Measurements from ENCODE around the gene SYNPR. TPM values are rescaled to one million over a fixed set of nuclear protein-coding genes. Genes with fewer than 3 reads are reported as not detected.

The SYNPR gene
- total RNA-seq, 1 experiment from 2014 or later: not detected

- Mint-ChIP-seq H3K27ac (ENCODE audit: unreplicated experiment) (no peak overlapping the region), H3K36me3 (ENCODE audit: insufficient read depth, unreplicated experiment) (no peaks in the 10 kb centered on the region), H3K9me3 (ENCODE audit: unreplicated experiment) (no peaks in the 10 kb centered on the region), H3K27me3 (ENCODE audit: insufficient read depth, unreplicated experiment) (no peaks in the 10 kb centered on the region), H3K4me1 (ENCODE audit: low read depth, unreplicated experiment) (no peaks in the 10 kb centered on the region), H3K4me3 (ENCODE audit: unreplicated experiment) (no peak overlapping the region)
- Histone ChIP-seq H3K27me3 (replicated peaks; ENCODE audit: control insufficient read depth, insufficient read depth, low read length) (no peaks in the 10 kb centered on the region), H3K9me3 (no peaks in the 10 kb centered on the region), H3K4me3 (ENCODE audit: low read depth, low read length) (no peak overlapping the region), H3K36me3 (ENCODE audit: control insufficient read depth, insufficient read depth, low read length) (no peaks in the 10 kb centered on the region), H3K4me1 (peaks cover 16% of the 10 kb centered on the region)
- intact Hi-C loops (cut with micrococcal nuclease; ENCODE audit: unreplicated experiment): no loop called here
- BruUV-seq (replicated peaks): no TSS peak
- no peak for DNase-seq
- TF ChIP-seq, protein P1, sequence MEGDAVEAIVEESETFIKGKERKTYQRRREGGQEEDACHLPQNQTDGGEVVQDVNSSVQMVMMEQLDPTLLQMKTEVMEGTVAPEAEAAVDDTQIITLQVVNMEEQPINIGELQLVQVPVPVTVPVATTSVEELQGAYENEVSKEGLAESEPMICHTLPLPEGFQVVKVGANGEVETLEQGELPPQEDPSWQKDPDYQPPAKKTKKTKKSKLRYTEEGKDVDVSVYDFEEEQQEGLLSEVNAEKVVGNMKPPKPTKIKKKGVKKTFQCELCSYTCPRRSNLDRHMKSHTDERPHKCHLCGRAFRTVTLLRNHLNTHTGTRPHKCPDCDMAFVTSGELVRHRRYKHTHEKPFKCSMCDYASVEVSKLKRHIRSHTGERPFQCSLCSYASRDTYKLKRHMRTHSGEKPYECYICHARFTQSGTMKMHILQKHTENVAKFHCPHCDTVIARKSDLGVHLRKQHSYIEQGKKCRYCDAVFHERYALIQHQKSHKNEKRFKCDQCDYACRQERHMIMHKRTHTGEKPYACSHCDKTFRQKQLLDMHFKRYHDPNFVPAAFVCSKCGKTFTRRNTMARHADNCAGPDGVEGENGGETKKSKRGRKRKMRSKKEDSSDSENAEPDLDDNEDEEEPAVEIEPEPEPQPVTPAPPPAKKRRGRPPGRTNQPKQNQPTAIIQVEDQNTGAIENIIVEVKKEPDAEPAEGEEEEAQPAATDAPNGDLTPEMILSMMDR (IDR thresholded peaks at IDR 0.05; ENCODE audit: insufficient read depth in 1 of 2, low read depth in 1 of 2, low read length in 1 of 2, severe bottlenecking in 1 of 2, unreplicated experiment in 1 of 2): no peak
- ChIA-PET POLR2A (no interaction called here), CTCF (no interaction called here)
These were observed 293.6 kb downstream of the SYNPR start for GRCh38 chr3:63571682-63572081.

GRCh38 chr3:63576846-63577245, 298.7 kb downstream of the SYNPR start:
- Histone ChIP-seq H3K9me3 (no peaks in the 10 kb centered on the region), H3K4me3 (ENCODE audit: low read depth, low read length) (no peak overlapping the region), H3K27me3 (replicated peaks; ENCODE audit: control insufficient read depth, insufficient read depth, low read length) (no peaks in the 10 kb centered on the region), H3K4me1 (peaks cover 43% of the 10 kb centered on the region), H3K36me3 (ENCODE audit: control insufficient read depth, insufficient read depth, low read length) (no peaks in the 10 kb centered on the region)
- peaks cover 25% of the 10 kb centered on the region for H3K4me1 Mint-ChIP-seq (ENCODE audit: low read depth, unreplicated experiment)
- peak; percentile 65 to 83 for DNase-seq
- peak overlapping the region; percentile 3 for H3K4me3 Mint-ChIP-seq (ENCODE audit: unreplicated experiment)
- POLR2A ChIA-PET: no interaction called here
- CTCF ChIA-PET: no interaction called here
- BruUV-seq (replicated peaks): no TSS peak
- TF ChIP-seq, protein P1 (IDR thresholded peaks at IDR 0.05; ENCODE audit: insufficient read depth in 1 of 2, low read depth in 1 of 2, low read length in 1 of 2, severe bottlenecking in 1 of 2, unreplicated experiment in 1 of 2): no peak
- H3K27ac Mint-ChIP-seq (ENCODE audit: unreplicated experiment): peak overlapping the region; percentile 12
- no peaks in the 10 kb centered on the region for H3K9me3 Mint-ChIP-seq (ENCODE audit: unreplicated experiment)
- intact Hi-C loops (cut with micrococcal nuclease; ENCODE audit: unreplicated experiment): loop anchor here (1.0 kb wide), 1 partner anchor 68 kb away; no protein-coding TSS in a partner anchor
- H3K36me3 Mint-ChIP-seq (ENCODE audit: insufficient read depth, unreplicated experiment): no peaks in the 10 kb centered on the region
- H3K27me3 Mint-ChIP-seq (ENCODE audit: insufficient read depth, unreplicated experiment): no peaks in the 10 kb centered on the region

DNA sequence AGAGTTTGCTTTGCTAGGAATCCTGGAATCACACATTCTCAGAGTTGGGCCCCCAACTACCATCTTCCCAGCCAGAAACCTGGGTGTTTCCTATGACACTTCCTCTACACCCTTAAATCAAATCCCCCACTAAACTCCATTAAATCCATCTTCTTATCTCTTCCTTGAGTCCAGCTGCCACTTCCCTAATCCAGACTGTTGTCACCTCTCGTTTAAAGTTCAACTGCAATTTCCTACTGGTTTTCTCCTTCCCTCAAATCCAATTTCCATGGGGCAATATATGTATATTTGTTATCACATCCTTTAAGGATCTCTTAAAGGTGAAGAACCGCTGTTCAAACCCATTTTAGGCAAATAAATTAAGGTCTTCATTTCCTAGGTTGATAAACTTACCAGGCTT, 300.8 kb downstream of the SYNPR start:
- BruUV-seq (replicated peaks): no TSS peak
- no peak overlapping the region for H3K4me3 Mint-ChIP-seq (ENCODE audit: unreplicated experiment)
- intact Hi-C loops (cut with micrococcal nuclease; ENCODE audit: unreplicated experiment): no loop called here
- no peak for DNase-seq
- H3K36me3 Mint-ChIP-seq (ENCODE audit: insufficient read depth, unreplicated experiment): no peaks in the 10 kb centered on the region
- TF ChIP-seq, protein P1 (IDR thresholded peaks at IDR 0.05; ENCODE audit: insufficient read depth in 1 of 2, low read depth in 1 of 2, low read length in 1 of 2, severe bottlenecking in 1 of 2, unreplicated experiment in 1 of 2): no peak
- H3K27me3 Mint-ChIP-seq (ENCODE audit: insufficient read depth, unreplicated experiment): no peaks in the 10 kb centered on the region
- Histone ChIP-seq H3K27me3 (replicated peaks; ENCODE audit: control insufficient read depth, insufficient read depth, low read length) (no peaks in the 10 kb centered on the region), H3K36me3 (ENCODE audit: control insufficient read depth, insufficient read depth, low read length) (no peaks in the 10 kb centered on the region), H3K9me3 (no peaks in the 10 kb centered on the region), H3K4me1 (peaks cover 55% of the 10 kb centered on the region), H3K4me3 (ENCODE audit: low read depth, low read length) (no peak overlapping the region)
- POLR2A ChIA-PET: no interaction called here
- CTCF ChIA-PET: no interaction called here
- no peak overlapping the region for H3K27ac Mint-ChIP-seq (ENCODE audit: unreplicated experiment)
- peaks cover 2% of the 10 kb centered on the region for H3K9me3 Mint-ChIP-seq (ENCODE audit: unreplicated experiment)
- peaks cover 37% of the 10 kb centered on the region for H3K4me1 Mint-ChIP-seq (ENCODE audit: low read depth, unreplicated experiment)
